Measurements from ENCODE around the gene CCDC144A.
"Not testable (repeated sequence)": the region's sequence is repeated elsewhere in the genome, so short reads cannot be mapped to it uniquely, and the experiment has no call there.

CCDC144A gene

DNA sequence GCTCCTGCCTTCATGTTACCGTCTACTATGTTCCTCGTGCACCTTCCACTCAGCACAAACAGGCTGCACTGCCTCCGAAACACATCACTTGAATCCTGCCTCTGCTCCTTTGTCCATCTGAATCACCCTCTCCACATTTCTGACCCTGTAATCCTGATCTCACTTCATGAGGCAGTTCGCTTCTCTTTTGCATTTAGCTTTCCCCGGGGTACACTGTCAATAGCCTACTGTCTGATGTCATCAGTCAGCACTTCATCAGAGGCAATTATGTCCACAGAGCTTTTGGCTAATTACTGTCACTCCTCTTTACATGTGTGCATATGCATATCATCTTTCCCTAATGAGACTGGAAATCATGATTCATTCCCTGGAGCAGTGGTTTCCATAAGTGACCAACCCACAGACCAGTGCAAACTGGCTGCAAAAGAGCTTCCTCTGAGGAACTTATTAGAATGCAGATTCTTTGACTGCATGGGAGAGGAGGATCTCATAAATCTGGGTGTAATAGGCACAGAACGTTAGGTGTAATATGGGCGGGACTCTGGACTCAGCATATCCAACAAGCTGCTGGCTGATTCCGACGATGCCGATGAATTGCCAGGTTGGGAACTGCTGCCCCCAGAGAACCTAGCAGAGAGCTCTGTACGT, 99.0 kb downstream of the CCDC144A start:
- not testable (repeated sequence) for H3K9me3 ChIP-seq (ENCODE audit: severe bottlenecking); H3K27me3 ChIP-seq (ENCODE audit: insufficient read depth, low read depth, severe bottlenecking); DNase-seq; H3K36me3 ChIP-seq; H3K4me3 ChIP-seq (ENCODE audit: low read depth, low read length); H3K27ac ChIP-seq

DNA sequence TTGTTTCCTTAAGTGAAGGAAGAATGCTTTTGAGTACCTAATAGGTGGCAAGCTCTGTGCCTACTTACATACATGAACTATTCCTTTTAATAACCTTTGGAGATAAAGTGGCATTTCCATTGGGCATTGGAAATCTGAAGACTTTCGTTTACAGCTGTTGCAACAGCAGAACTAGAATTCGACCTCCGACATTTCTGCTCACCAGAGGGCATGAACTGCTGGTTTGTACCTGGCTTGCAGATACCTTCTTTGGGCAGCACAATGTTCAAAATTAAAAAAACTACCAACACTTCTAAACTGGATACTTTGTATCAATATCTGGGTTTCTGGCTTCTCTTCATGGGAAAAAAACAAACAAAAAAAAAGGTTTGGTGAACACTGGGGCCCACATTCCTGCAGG, 99.6 kb downstream of the CCDC144A start:
- DNase-seq; H3K27me3 ChIP-seq (ENCODE audit: insufficient read depth, low read depth, severe bottlenecking); H3K36me3 ChIP-seq; H3K4me3 ChIP-seq (ENCODE audit: low read depth, low read length); H3K27ac ChIP-seq; H3K9me3 ChIP-seq (ENCODE audit: severe bottlenecking): not testable (repeated sequence)

GRCh38 chr17:16790313-16790871, 100.4 kb downstream of the CCDC144A start:
- H3K4me3 ChIP-seq (ENCODE audit: low read depth, low read length); H3K27ac ChIP-seq; H3K27me3 ChIP-seq (ENCODE audit: insufficient read depth, low read depth, severe bottlenecking); H3K36me3 ChIP-seq; H3K9me3 ChIP-seq (ENCODE audit: severe bottlenecking); DNase-seq: not testable (repeated sequence)

GRCh38 chr17:16794215-16794614, 104.2 kb downstream of the CCDC144A start:
- H3K27ac ChIP-seq; H3K4me3 ChIP-seq (ENCODE audit: low read depth, low read length); H3K36me3 ChIP-seq; H3K27me3 ChIP-seq (ENCODE audit: insufficient read depth, low read depth, severe bottlenecking); H3K9me3 ChIP-seq (ENCODE audit: severe bottlenecking); DNase-seq: not testable (repeated sequence)

- not testable (repeated sequence) for H3K36me3 ChIP-seq; H3K4me3 ChIP-seq (ENCODE audit: low read depth, low read length); DNase-seq
Observed at GRCh38 chr17:16795894-16796293, 105.9 kb downstream of the CCDC144A start.

GRCh38 chr17:16804851-16805250, 114.8 kb downstream of the CCDC144A start:
- not testable (repeated sequence) for H3K36me3 ChIP-seq; H3K9me3 ChIP-seq (ENCODE audit: severe bottlenecking); DNase-seq; H3K27me3 ChIP-seq (ENCODE audit: insufficient read depth, low read depth, severe bottlenecking); H3K4me3 ChIP-seq (ENCODE audit: low read depth, low read length); H3K27ac ChIP-seq

More at GRCh38 chr17:16795894-16796293, 105.9 kb downstream of the CCDC144A start:
- not testable (repeated sequence) for H3K27ac ChIP-seq; H3K27me3 ChIP-seq (ENCODE audit: insufficient read depth, low read depth, severe bottlenecking); H3K9me3 ChIP-seq (ENCODE audit: severe bottlenecking)

DNA sequence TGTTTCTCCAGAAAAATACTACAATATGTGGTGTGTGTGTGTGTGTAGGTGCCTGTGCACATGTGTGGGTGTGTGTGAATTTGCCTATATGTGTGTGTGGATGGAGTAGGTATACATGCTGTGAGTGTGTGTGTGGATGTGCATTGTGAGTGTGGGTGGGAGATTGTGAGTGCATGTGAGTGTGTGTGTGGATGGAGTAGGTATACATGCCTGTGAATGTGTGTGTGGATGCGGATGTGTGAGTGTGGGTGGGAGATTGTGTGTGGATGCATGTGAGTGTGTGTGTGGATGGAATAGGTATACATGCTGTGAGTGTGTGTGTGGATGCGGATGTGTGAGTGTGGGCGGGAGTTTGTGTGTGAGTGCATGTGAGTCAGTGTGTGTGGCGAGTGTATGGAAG, 116.6 kb downstream of the CCDC144A start:
- H3K27me3 ChIP-seq (ENCODE audit: insufficient read depth, low read depth, severe bottlenecking); H3K4me3 ChIP-seq (ENCODE audit: low read depth, low read length); H3K9me3 ChIP-seq (ENCODE audit: severe bottlenecking); DNase-seq; H3K27ac ChIP-seq; H3K36me3 ChIP-seq: not testable (repeated sequence)

GRCh38 chr17:16807620-16808019, 117.6 kb downstream of the CCDC144A start:
- not testable (repeated sequence) for H3K27ac ChIP-seq; H3K4me3 ChIP-seq (ENCODE audit: low read depth, low read length); H3K27me3 ChIP-seq (ENCODE audit: insufficient read depth, low read depth, severe bottlenecking); DNase-seq; H3K9me3 ChIP-seq (ENCODE audit: severe bottlenecking); H3K36me3 ChIP-seq

GRCh38 chr17:16810236-16810635, 120.2 kb downstream of the CCDC144A start:
- not testable (repeated sequence) for H3K27me3 ChIP-seq (ENCODE audit: insufficient read depth, low read depth, severe bottlenecking); H3K27ac ChIP-seq; H3K4me3 ChIP-seq (ENCODE audit: low read depth, low read length); H3K9me3 ChIP-seq (ENCODE audit: severe bottlenecking); H3K36me3 ChIP-seq
- DNase-seq = peak; percentile 1

DNA sequence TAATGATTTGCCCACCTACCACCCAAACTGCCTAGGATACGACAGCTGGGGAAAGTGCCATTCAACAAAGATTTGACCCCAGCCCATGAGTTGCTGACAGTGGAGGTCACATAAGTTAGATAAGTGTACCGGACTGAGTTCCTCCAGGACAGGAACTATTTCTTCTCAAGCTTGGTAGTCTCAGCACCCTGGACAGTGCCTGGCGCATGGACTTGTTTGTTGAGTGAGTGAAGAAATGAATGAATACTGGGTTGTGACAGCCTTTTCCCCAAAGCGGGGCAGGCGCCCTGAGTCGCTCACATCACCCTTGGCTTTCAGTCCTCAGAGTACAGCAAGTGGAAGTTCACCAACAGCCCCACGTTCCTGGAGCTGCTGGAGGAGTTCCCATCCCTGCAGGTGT, 122.1 kb downstream of the CCDC144A start:
- H3K36me3 ChIP-seq; H3K27ac ChIP-seq; H3K4me3 ChIP-seq (ENCODE audit: low read depth, low read length); H3K27me3 ChIP-seq (ENCODE audit: insufficient read depth, low read depth, severe bottlenecking); H3K9me3 ChIP-seq (ENCODE audit: severe bottlenecking): not testable (repeated sequence)
- DNase-seq = peak; percentile 2

DNA sequence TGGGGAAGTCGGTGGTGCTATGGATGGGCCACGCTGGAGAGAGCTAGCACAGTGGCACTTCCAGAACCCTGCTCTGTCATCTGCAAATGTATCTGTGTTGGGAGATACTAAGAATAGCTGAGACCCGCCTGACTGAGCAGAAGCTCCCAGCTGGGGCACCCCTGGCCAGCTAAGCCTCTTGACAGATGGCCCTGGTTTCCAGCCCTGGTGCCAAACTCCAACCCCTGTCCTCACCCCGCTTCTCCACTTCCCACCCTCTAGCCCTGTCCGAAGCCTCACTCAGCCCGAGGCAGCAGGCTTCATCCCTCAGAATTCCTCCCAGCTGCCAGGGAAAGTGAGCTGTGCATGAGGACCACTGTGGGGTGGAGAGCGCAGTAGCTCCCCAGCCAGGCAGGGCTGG, 124.4 kb downstream of the CCDC144A start:
- Histone ChIP-seq H3K27me3 (ENCODE audit: insufficient read depth, low read depth, severe bottlenecking) (no peaks in the 10 kb centered on the region), H3K4me3 (ENCODE audit: low read depth, low read length) (no peak overlapping the region; the same call in 1 of the 2 replicates), H3K9me3 (ENCODE audit: severe bottlenecking) (peaks cover 3% of the 10 kb centered on the region), H3K27ac (peak overlapping the region; percentile 30), H3K36me3 (no peaks in the 10 kb centered on the region)
- DNase-seq = peak; percentile 91
- TF ChIP-seq, protein P1, sequence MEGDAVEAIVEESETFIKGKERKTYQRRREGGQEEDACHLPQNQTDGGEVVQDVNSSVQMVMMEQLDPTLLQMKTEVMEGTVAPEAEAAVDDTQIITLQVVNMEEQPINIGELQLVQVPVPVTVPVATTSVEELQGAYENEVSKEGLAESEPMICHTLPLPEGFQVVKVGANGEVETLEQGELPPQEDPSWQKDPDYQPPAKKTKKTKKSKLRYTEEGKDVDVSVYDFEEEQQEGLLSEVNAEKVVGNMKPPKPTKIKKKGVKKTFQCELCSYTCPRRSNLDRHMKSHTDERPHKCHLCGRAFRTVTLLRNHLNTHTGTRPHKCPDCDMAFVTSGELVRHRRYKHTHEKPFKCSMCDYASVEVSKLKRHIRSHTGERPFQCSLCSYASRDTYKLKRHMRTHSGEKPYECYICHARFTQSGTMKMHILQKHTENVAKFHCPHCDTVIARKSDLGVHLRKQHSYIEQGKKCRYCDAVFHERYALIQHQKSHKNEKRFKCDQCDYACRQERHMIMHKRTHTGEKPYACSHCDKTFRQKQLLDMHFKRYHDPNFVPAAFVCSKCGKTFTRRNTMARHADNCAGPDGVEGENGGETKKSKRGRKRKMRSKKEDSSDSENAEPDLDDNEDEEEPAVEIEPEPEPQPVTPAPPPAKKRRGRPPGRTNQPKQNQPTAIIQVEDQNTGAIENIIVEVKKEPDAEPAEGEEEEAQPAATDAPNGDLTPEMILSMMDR (IDR thresholded peaks at IDR 0.05; ENCODE audit: low read depth, low read length) = no peak

All from WERI-Rb-1 (cell line).